ENCODE data around the gene PLD5. TPM values are rescaled to one million over a fixed set of nuclear protein-coding genes. Genes with fewer than 3 reads are reported as not detected.

The PLD5 gene
- total and polyA plus RNA-seq, 7 donors = 0.03 to 0.92 (median 0.22) TPM; not detected in 4

- TF ChIP-seq CTCF (IDR thresholded peaks at IDR 0.05) = no peak
- WGBS, 3 donors = 68 to 70% (median 69%) methylated on average over 11 of the region's 11 CpGs
- DNase-seq (no peak), ATAC-seq (no peak)
- Histone ChIP-seq H3K4me1 (no peaks in the 10 kb centered on the region), H3K4me3 (no peak overlapping the region), H3K27ac (no peak overlapping the region), H3K27me3 (ENCODE audit: insufficient read depth in 3 of 3, low read length in 2 of 3) (no peaks in the 10 kb centered on the region), H3K36me3 (ENCODE audit: insufficient read depth in 1 of 2, low read depth in 1 of 2) (no peaks in the 10 kb centered on the region), H3K9me3 (no peaks in the 10 kb centered on the region)
- intact Hi-C loops (cut with DNase I) = loop anchor here in 1 of 2 donors (10.0 kb wide), 1 partner anchor 868 kb away; no protein-coding TSS in a partner anchor
Observed at GRCh38 chr1:242456726-242457269, 67.7 kb downstream of the PLD5 start.

- no peak overlapping the region for H3K27ac ChIP-seq
- no peak overlapping the region for H3K4me3 ChIP-seq
- H3K27me3 ChIP-seq (ENCODE audit: insufficient read depth in 3 of 3, low read length in 2 of 3) = no peaks in the 10 kb centered on the region
- H3K4me1 ChIP-seq = no peaks in the 10 kb centered on the region
- no peaks in the 10 kb centered on the region for H3K9me3 ChIP-seq
- ATAC-seq (no peak), DNase-seq (no peak)
- H3K36me3 ChIP-seq (ENCODE audit: insufficient read depth in 1 of 2, low read depth in 1 of 2) = no peaks in the 10 kb centered on the region
- 0% methylated on average over 1 of the region's 1 CpG for WGBS, 3 donors
- intact Hi-C loops (cut with DNase I) = loop anchor here in 1 of 2 donors (10.0 kb wide), 1 partner anchor 870 kb away; no protein-coding TSS in a partner anchor
- no peak for TF ChIP-seq CTCF (IDR thresholded peaks at IDR 0.05)
Observed at GRCh38 chr1:242455052-242455361, 69.5 kb downstream of the PLD5 start.

DNA sequence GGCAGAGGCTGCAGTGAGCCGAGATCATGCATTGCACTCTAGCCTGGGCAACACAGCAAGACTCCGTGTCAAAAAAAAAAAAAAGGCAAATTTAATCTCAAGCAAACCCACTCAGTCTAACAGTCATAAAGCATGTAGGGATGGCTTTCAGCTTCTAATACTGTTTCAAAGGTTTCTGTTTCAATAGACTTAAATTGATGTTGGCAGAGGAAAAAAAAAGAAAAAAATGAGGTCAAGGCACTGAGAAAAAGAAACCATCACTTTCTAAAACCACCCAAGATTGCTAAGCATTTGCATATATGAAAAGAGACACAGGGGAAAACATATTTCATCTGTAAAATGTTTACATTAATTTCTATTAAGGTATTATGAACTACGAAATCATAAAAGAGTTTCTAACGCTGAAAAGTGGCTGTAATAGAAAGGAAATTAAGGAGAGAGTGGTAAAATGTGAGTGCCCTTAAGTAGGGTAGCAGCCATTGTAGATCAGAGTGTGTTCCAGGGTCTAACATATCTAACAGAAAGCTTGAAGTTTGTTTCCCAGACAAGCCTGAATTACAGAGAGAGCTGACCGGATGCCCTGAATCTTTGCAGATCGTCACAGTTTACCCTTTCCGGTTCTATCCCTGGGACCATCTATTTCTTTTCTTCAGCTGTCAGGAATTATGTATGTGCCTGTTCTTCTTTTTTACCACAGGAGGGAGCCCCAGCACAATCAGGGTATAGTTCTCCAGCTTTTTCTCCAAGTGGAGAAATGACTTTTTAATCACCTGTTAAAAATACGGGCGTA is 70.0 kb downstream of the PLD5 start:
- no peaks in the 10 kb centered on the region for H3K27me3 ChIP-seq (ENCODE audit: insufficient read depth in 3 of 3, low read length in 2 of 3)
- ATAC-seq (no peak), DNase-seq (no peak)
- H3K27ac ChIP-seq = no peak overlapping the region
- no peak overlapping the region for H3K4me3 ChIP-seq
- no peaks in the 10 kb centered on the region for H3K36me3 ChIP-seq (ENCODE audit: insufficient read depth in 1 of 2, low read depth in 1 of 2)
- H3K9me3 ChIP-seq = no peaks in the 10 kb centered on the region
- intact Hi-C loops (cut with DNase I) = loop anchor here in 1 of 2 donors (10.0 kb wide), 1 partner anchor 870 kb away; no protein-coding TSS in a partner anchor
- H3K4me1 ChIP-seq = no peaks in the 10 kb centered on the region
- TF ChIP-seq CTCF (IDR thresholded peaks at IDR 0.05) = peak; percentile 48
- WGBS, 3 donors = 34 to 39% (median 39%) methylated on average over 9 of the region's 9 CpGs

DNA sequence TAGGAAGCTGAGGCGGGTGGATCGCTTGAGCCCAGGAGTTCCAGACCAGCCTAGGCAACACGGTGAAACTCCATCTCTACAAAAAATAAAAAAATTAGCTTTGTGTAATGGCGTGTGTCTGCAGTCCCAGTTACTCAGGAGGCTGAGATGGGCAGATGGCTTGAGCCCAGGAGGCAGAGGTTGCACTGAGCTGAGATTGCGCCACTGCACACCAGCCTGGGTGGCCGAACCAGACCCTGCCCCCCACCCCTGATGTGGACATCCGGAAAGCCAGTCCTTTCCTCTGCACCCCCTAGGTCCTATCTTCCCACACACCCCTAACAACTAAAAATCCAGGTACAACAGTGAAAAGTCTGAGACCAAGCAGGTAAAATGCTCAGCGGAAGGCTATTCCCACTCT is 71.9 kb downstream of the PLD5 start:
- DNase-seq (no peak), ATAC-seq (no peak)
- no peaks in the 10 kb centered on the region for H3K36me3 ChIP-seq (ENCODE audit: insufficient read depth in 1 of 2, low read depth in 1 of 2)
- H3K4me1 ChIP-seq = no peaks in the 10 kb centered on the region
- no peak overlapping the region for H3K27ac ChIP-seq
- H3K9me3 ChIP-seq = no peaks in the 10 kb centered on the region
- peaks cover 0 to 2% (median 0%) of the 10 kb centered on the region in 3 donors for H3K27me3 ChIP-seq (ENCODE audit: insufficient read depth in 3 of 3, low read length in 2 of 3)
- WGBS, 3 donors = 83 to 88% (median 85%) methylated on average over 8 of the region's 8 CpGs
- intact Hi-C loops (cut with DNase I) = loop anchor here in 1 of 2 donors (10.0 kb wide), 1 partner anchor 872 kb away; no protein-coding TSS in a partner anchor
- H3K4me3 ChIP-seq = no peak overlapping the region
- TF ChIP-seq CTCF (IDR thresholded peaks at IDR 0.05) = no peak
